IPS-15b (cell line): ENCODE measurements around the gene CARHSP1.
"Not testable (repeated sequence)": the region's sequence is repeated elsewhere in the genome, so short reads cannot be mapped to it uniquely, and the experiment has no call there.

ENCODE experiments used
- H3K27me3 ChIP-seq: one replicate; pipeline ENCODE4 v1.6.1; 2013; ENCODE audit warnings: low read length; ENCODE audit not compliant: control insufficient read depth, insufficient read depth
- H3K36me3 ChIP-seq: one replicate; pipeline ENCODE4 v1.6.1; 2013; ENCODE audit warnings: low read length; ENCODE audit not compliant: control insufficient read depth, insufficient read depth
- H3K4me1 ChIP-seq: one replicate; pipeline ENCODE4 v1.6.1; 2013; ENCODE audit warnings: mild to moderate bottlenecking, low read length; ENCODE audit not compliant: control insufficient read depth, insufficient read depth
- H3K4me3 ChIP-seq: one replicate; pipeline ENCODE4 v1.5.1; 2013; ENCODE audit warnings: low read depth, low read length
- H3K9ac ChIP-seq: one replicate; pipeline ENCODE4 v1.6.1; 2013; ENCODE audit warnings: low read depth, mild to moderate bottlenecking, low read length
- H3K9me3 ChIP-seq: one replicate; pipeline ENCODE4 v1.6.1; 2013; ENCODE audit warnings: mild to moderate bottlenecking, low read length; ENCODE audit not compliant: control insufficient read depth, insufficient read depth

CARHSP1 gene

GRCh38 chr16:8806272-8806983, 62.4 kb downstream of the CARHSP1 start:
- Histone ChIP-seq H3K9me3 (no peaks in the 10 kb centered on the region), H3K27me3 (no peaks in the 10 kb centered on the region), H3K36me3 (peaks cover 60% of the 10 kb centered on the region), H3K9ac (no peak overlapping the region), H3K4me3 (no peak overlapping the region), H3K4me1 (no peaks in the 10 kb centered on the region)

- Histone ChIP-seq H3K9me3 (no peaks in the 10 kb centered on the region), H3K4me1 (peaks cover under 1% of the 10 kb centered on the region), H3K9ac (no peak overlapping the region), H3K27me3 (no peaks in the 10 kb centered on the region), H3K36me3 (peaks cover 56% of the 10 kb centered on the region), H3K4me3 (no peak overlapping the region)
Measured at GRCh38 chr16:8804313-8804712, 64.5 kb downstream of the CARHSP1 start.

- H3K9me3 ChIP-seq, H3K4me1 ChIP-seq, H3K9ac ChIP-seq, H3K27me3 ChIP-seq, H3K4me3 ChIP-seq: not testable (repeated sequence)
- peaks cover 53% of the 10 kb centered on the region for H3K36me3 ChIP-seq
Measured at GRCh38 chr16:8803733-8804132, 65.1 kb downstream of the CARHSP1 start.
